ENCODE results near the gene ADAMTS2.

- TF ChIP-seq CTCF (IDR thresholded peaks at IDR 0.05; ENCODE audit: borderline replicate concordance, extremely low read depth, low read length, poor library complexity, severe bottlenecking) (no peak), EZH2 (IDR thresholded peaks at IDR 0.05; ENCODE audit: borderline replicate concordance, low read depth, low read length, severe bottlenecking) (no peak)
Observed at GRCh38 chr5:179336126-179336870, 9.0 kb downstream of the ADAMTS2 start.

Measured in DND-41 (cell line).